ENCODE results near the gene CDH24.

- TF ChIP-seq CTCF (IDR thresholded peaks at IDR 0.05) (no peak), EZH2 (IDR thresholded peaks at IDR 0.05) (no peak), EZH2phosphoT487 (IDR thresholded peaks at IDR 0.05) (no peak)
Observed at GRCh38 chr14:23023795-23024152, 33.5 kb downstream of the CDH24 start.
